GM12801 (cell line): ENCODE measurements around the gene PPP1R13B.

ENCODE experiments used
- TF ChIP-seq, protein P1 (sequence below): IDR thresholded peaks from one replicate; pipeline ENCODE4 v1.5.1; 2011; ENCODE audit warnings: control low read depth; ENCODE audit not compliant: insufficient read length; ENCODE audit errors: extremely low read depth

Gene PPP1R13B

GRCh38 chr14:103731916-103732867 lies 115.2 kb downstream of the PPP1R13B start:
- TF ChIP-seq, protein P1, sequence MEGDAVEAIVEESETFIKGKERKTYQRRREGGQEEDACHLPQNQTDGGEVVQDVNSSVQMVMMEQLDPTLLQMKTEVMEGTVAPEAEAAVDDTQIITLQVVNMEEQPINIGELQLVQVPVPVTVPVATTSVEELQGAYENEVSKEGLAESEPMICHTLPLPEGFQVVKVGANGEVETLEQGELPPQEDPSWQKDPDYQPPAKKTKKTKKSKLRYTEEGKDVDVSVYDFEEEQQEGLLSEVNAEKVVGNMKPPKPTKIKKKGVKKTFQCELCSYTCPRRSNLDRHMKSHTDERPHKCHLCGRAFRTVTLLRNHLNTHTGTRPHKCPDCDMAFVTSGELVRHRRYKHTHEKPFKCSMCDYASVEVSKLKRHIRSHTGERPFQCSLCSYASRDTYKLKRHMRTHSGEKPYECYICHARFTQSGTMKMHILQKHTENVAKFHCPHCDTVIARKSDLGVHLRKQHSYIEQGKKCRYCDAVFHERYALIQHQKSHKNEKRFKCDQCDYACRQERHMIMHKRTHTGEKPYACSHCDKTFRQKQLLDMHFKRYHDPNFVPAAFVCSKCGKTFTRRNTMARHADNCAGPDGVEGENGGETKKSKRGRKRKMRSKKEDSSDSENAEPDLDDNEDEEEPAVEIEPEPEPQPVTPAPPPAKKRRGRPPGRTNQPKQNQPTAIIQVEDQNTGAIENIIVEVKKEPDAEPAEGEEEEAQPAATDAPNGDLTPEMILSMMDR: no peak

- TF ChIP-seq, protein P1: no peak
Observed at GRCh38 chr14:103731481-103731880, 115.9 kb downstream of the PPP1R13B start.

DNA sequence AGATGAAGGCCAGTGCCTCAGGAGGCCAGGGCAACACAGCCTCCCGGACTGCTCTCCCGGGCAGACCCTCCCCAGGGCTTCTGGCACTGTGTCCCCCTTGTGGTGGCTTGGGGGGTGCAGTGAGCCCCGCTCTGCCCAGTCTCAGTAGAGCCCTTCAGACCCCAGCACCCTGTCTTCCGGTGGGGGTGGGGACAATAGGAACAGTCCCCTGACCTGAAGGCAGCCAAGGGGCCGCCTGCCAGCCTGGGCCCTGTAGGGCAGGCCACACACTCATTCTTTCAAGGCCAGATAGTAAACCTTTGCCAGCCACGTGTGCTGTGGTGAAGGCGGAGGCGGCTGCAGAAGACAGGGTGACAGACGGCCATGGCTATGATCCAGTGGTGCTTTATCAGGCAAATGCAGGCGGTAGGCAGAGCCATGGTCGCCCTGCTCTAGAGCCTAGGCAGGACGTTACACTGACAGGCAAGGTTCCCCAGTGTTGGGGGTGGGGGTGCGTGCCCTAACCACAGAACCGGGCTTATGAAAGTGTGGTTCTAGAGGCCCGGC lies 116.8 kb downstream of the PPP1R13B start:
- TF ChIP-seq, protein P1: no peak

GRCh38 chr14:103729496-103730448 lies 117.6 kb downstream of the PPP1R13B start:
- TF ChIP-seq, protein P1: no peak

DNA sequence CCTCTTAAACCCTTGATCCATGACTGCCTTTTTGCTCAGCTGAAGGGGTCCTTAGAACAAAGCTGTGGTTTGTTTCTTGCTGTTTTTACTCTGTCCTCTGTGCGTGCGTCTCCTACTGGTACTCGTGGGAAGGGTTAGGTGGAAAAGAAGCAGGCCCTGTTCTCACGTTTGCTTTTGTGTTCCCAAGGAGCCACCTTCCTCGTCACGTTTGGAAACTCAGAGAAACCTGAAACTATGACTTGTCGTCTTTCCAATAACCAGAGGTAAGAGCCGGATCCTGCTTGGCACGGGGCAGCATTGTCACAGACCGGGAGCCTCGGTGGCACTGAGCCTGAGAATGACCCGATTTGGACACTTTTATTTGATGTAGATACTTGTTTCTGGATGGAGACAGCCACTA lies 118.7 kb downstream of the PPP1R13B start:
- TF ChIP-seq, protein P1: no peak

GRCh38 chr14:103728141-103728540 lies 119.2 kb downstream of the PPP1R13B start:
- TF ChIP-seq, protein P1: no peak
